Measurements from ENCODE around the gene HOXC9. TPM values are rescaled to one million over a fixed set of nuclear protein-coding genes. Genes with fewer than 3 reads are reported as not detected.

The HOXC9 gene
- polyA plus RNA-seq, 1 of the 3 experiments (the other 2 are of a cell fraction), result 1.9 TPM

GRCh38 chr12:54051026-54051842 lies 51.3 kb downstream of the HOXC9 start:
- Histone ChIP-seq H3K79me2 (ENCODE audit: insufficient read depth) (peaks cover 21% of the 10 kb centered on the region), H3K9me2 (no peaks in the 10 kb centered on the region), H3K4me3 (ENCODE audit: low read depth in 2 of 2, low read length in 1 of 2) (no peak overlapping the region), H3F3A (replicated peaks; ENCODE audit: insufficient read depth) (peaks cover 5% of the 10 kb centered on the region), H3K9me3 (no peaks in the 10 kb centered on the region), H2AFZ (ENCODE audit: low read depth) (no peak overlapping the region), H3K27me3 (ENCODE audit: insufficient read depth) (no peaks in the 10 kb centered on the region), H3K4me1 (ENCODE audit: control insufficient read depth in 1 of 2, insufficient read depth in 2 of 2, low read depth in 1 of 2, low read length in 1 of 2) (peaks cover 15 to 17% of the 10 kb centered on the region in 2 experiments; a peak in 3 of 4 replicates), H3K36me3 (replicated peaks in 1 of 2; ENCODE audit: control insufficient read depth in 1 of 2, insufficient read depth in 2 of 2, low read length in 1 of 2) (no peaks in the 10 kb centered on the region), H3K4me2 (no peak overlapping the region), H3K9ac (no peak overlapping the region), H3K27ac (ENCODE audit: low read depth in 2 of 2, low read length in 1 of 2) (no peak overlapping the region), H4K20me1 (ENCODE audit: insufficient read depth) (no peaks in the 10 kb centered on the region)
- 94% methylated on average over 12 of the region's 12 CpGs for WGBS (ENCODE audit: low lambda C conversion rate)
- POLR2A ChIA-PET, result interaction anchor here (3.4 to 3.6 kb wide), 2 partner anchors 16 to 19 kb away, joined by 18 to 25 read pairs; partner anchors contain the start of gene HOXC5
- TF ChIP-seq YY1 (IDR thresholded peaks at IDR 0.05; ENCODE audit: low read depth) (no peak), USF1 (IDR thresholded peaks at IDR 0.05; ENCODE audit: borderline replicate concordance, low read depth) (no peak), GATA2 (CRISPR knock-in tag; IDR thresholded peaks at IDR 0.05) (no peak), ELF1 (IDR thresholded peaks at IDR 0.05) (no peak), RCOR1 (IDR thresholded peaks at IDR 0.05; ENCODE audit: low read length) (no peak), TEAD4 (IDR thresholded peaks at IDR 0.05; ENCODE audit: borderline replicate concordance, insufficient read depth) (no peak)
- TF ChIP-seq, protein P1, sequence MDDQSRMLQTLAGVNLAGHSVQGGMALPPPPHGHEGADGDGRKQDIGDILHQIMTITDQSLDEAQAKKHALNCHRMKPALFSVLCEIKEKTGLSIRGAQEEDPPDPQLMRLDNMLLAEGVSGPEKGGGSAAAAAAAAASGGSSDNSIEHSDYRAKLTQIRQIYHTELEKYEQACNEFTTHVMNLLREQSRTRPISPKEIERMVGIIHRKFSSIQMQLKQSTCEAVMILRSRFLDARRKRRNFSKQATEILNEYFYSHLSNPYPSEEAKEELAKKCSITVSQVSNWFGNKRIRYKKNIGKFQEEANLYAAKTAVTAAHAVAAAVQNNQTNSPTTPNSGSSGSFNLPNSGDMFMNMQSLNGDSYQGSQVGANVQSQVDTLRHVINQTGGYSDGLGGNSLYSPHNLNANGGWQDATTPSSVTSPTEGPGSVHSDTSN (IDR thresholded peaks at IDR 0.05), result no peak
- CTCF ChIA-PET, result interaction anchor here (0.9 to 3.6 kb wide), 8 partner anchors 10 to 163 kb away, joined by 3 to 21 read pairs (median 5); no protein-coding TSS in a partner anchor
- DNase-seq, result no peak

- no peaks in the 10 kb centered on the region for H4K20me1 ChIP-seq (ENCODE audit: insufficient read depth)
- peaks cover 8% of the 10 kb centered on the region for H3F3A ChIP-seq (replicated peaks; ENCODE audit: insufficient read depth)
- H3K27ac ChIP-seq (ENCODE audit: low read depth in 2 of 2, low read length in 1 of 2), result no peak overlapping the region
- H3K27me3 ChIP-seq (ENCODE audit: insufficient read depth), result no peaks in the 10 kb centered on the region
- H3K9ac ChIP-seq, result no peak overlapping the region
- peaks cover 0 to 2% of the 10 kb centered on the region in 2 experiments for H3K36me3 ChIP-seq (replicated peaks in 1 of 2; ENCODE audit: control insufficient read depth in 1 of 2, insufficient read depth in 2 of 2, low read length in 1 of 2)
- CTCF ChIA-PET, result interaction anchor here (0.6 to 5.0 kb wide), 13 partner anchors 11 to 163 kb away, joined by 3 to 45 read pairs (median 4); partner anchors contain the start of genes HOXC5 and SMUG1
- 91% methylated on average over 24 of the region's 24 CpGs for WGBS (ENCODE audit: low lambda C conversion rate)
- H3K9me3 ChIP-seq, result no peaks in the 10 kb centered on the region
- no peak for DNase-seq
- no peak overlapping the region for H3K4me2 ChIP-seq
- H3K79me2 ChIP-seq (ENCODE audit: insufficient read depth), result peaks cover 25% of the 10 kb centered on the region
- H3K9me2 ChIP-seq, result no peaks in the 10 kb centered on the region
- H3K4me1 ChIP-seq (ENCODE audit: control insufficient read depth in 1 of 2, insufficient read depth in 2 of 2, low read depth in 1 of 2, low read length in 1 of 2), result peaks cover 15 to 23% of the 10 kb centered on the region in 2 experiments; a peak in 3 of 4 replicates
- no peak overlapping the region for H2AFZ ChIP-seq (ENCODE audit: low read depth)
- H3K4me3 ChIP-seq (ENCODE audit: low read depth in 2 of 2, low read length in 1 of 2), result no peak overlapping the region
- POLR2A ChIA-PET, result interaction anchor here (0.7 to 3.6 kb wide), 6 partner anchors 13 to 136 kb away, joined by 3 to 25 read pairs (median 14); partner anchors contain the start of genes HOXC5 and SMUG1
- TF ChIP-seq MEF2A (IDR thresholded peaks at IDR 0.05; ENCODE audit: borderline replicate concordance, low read depth), result no peak
- TF ChIP-seq YY1 (IDR thresholded peaks at IDR 0.05; ENCODE audit: low read depth), result no peak
- no peak for TF ChIP-seq TAF1 (IDR thresholded peaks at IDR 0.05; ENCODE audit: borderline replicate concordance, low read depth, low read length)
- TF ChIP-seq FOXJ3 (CRISPR knock-in tag; IDR thresholded peaks at IDR 0.05), result no peak
- no peak for TF ChIP-seq RCOR1 (IDR thresholded peaks at IDR 0.05; ENCODE audit: low read length)
- no peak for TF ChIP-seq JUND (IDR thresholded peaks at IDR 0.05)
- TF ChIP-seq NFIC (IDR thresholded peaks at IDR 0.05; ENCODE audit: borderline replicate concordance), result no peak
- TF ChIP-seq SMC3 (IDR thresholded peaks at IDR 0.05; ENCODE audit: low read depth, low read length), result no peak
- no peak for TF ChIP-seq RAD21 (IDR thresholded peaks at IDR 0.05; ENCODE audit: low read length)
- TF ChIP-seq CTCF (IDR thresholded peaks at IDR 0.05), result no peak
- TF ChIP-seq, protein P2, sequence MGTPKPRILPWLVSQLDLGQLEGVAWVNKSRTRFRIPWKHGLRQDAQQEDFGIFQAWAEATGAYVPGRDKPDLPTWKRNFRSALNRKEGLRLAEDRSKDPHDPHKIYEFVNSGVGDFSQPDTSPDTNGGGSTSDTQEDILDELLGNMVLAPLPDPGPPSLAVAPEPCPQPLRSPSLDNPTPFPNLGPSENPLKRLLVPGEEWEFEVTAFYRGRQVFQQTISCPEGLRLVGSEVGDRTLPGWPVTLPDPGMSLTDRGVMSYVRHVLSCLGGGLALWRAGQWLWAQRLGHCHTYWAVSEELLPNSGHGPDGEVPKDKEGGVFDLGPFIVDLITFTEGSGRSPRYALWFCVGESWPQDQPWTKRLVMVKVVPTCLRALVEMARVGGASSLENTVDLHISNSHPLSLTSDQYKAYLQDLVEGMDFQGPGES (IDR thresholded peaks at IDR 0.05; ENCODE audit: low read depth, low read length), result no peak
- no peak for TF ChIP-seq GATA2 (CRISPR knock-in tag; IDR thresholded peaks at IDR 0.05)
- TF ChIP-seq POLR2AphosphoS5 (IDR thresholded peaks at IDR 0.05; ENCODE audit: low read depth, low read length), result no peak
- TF ChIP-seq, protein P1 (IDR thresholded peaks at IDR 0.05), result no peak
- no peak for TF ChIP-seq USF1 (IDR thresholded peaks at IDR 0.05; ENCODE audit: borderline replicate concordance, low read depth)
Measured at GRCh38 chr12:54051874-54052437, 52.0 kb downstream of the HOXC9 start.

Data from SK-N-SH (cell line).